HepG2 (cell line): Measurements from ENCODE around the gene ING1. TPM values are rescaled to one million over a fixed set of nuclear protein-coding genes. Genes with fewer than 3 reads are reported as not detected.
A peak's percentile ranks its signal among the peaks of the same experiment; 100 is the strongest.

ENCODE experiments used
- AGO2 ChIP-seq: fragments of 200-400 bp; formaldehyde crosslinking; optimal IDR thresholded peaks from 2 replicates; pipeline ENCODE3; 2017; ENCODE audit warnings: mild to moderate bottlenecking, low read depth, low read length, moderate library complexity
- CREM ChIP-seq, 2 experiments: sonication (generic) in 1 of 2; formaldehyde crosslinking in 1 of 2; IDR thresholded peaks; 2 replicates each; pipeline versions ENCODE4 v1.4.0 to v1.6.1; 2016 to 2020; ENCODE audit warnings: antibody characterized with exemption in 1 of 2, mild to moderate bottlenecking in 1 of 2, missing genetic modification reagents in 1 of 2
- FOXA3 ChIP-seq: IDR thresholded peaks from 2 replicates; pipeline ENCODE4 v1.6.1; 2016; ENCODE audit warnings: missing genetic modification reagents, missing compliant biosample characterization
- NFIC ChIP-seq: IDR thresholded peaks from 2 replicates; pipeline ENCODE4 v1.6.1; 2012; ENCODE audit warnings: mild to moderate bottlenecking, low read length, inconsistent platforms
- NPAS2 ChIP-seq: sonication (generic); formaldehyde crosslinking; IDR thresholded peaks from 2 replicates; pipeline ENCODE4 v1.8.0; 2022; ENCODE audit warnings: mild to moderate bottlenecking, missing genetic modification reagents, borderline replicate concordance
- PAF1 ChIP-seq: IDR thresholded peaks from 2 replicates; pipeline ENCODE4 v1.6.1; 2016; ENCODE audit warnings: missing genetic modification reagents, missing compliant biosample characterization
- PCBP1 ChIP-seq: fragments of 200-400 bp; formaldehyde crosslinking; IDR thresholded peaks from 2 replicates; pipeline ENCODE4 v1.6.1; 2017; ENCODE audit warnings: mild to moderate bottlenecking, low read depth, low read length, borderline replicate concordance
- PCBP2 ChIP-seq: fragments of 200-400 bp; formaldehyde crosslinking; optimal IDR thresholded peaks from 2 replicates; pipeline ENCODE3; 2018; ENCODE audit warnings: low read length, low read depth; ENCODE audit not compliant: poor library complexity, severe bottlenecking
- REPIN1 ChIP-seq: sonication (generic); formaldehyde crosslinking; IDR thresholded peaks from 2 replicates; pipeline ENCODE4 v1.8.0; 2022; ENCODE audit warnings: missing genetic modification reagents, low read depth, mild to moderate bottlenecking, borderline replicate concordance
- SYNCRIP ChIP-seq: fragments of 200-400 bp; formaldehyde crosslinking; IDR thresholded peaks from 2 replicates; pipeline ENCODE4 v1.6.1; 2018; ENCODE audit warnings: mild to moderate bottlenecking, low read depth, low read length; ENCODE audit not compliant: insufficient read depth
- ZBTB8A ChIP-seq: sonication (generic); formaldehyde crosslinking; IDR thresholded peaks from 2 replicates; pipeline ENCODE4 v1.4.0; 2020; ENCODE audit warnings: mild to moderate bottlenecking, low read depth, missing genetic modification reagents, borderline replicate concordance
- ZKSCAN1 ChIP-seq: fragments of 150-350 bp; IDR thresholded peaks from 2 replicates; pipeline ENCODE4 v1.6.1; 2014; ENCODE audit warnings: low read length
- ZKSCAN8 ChIP-seq: IDR thresholded peaks from 2 replicates; pipeline ENCODE4 v1.6.1; 2016; ENCODE audit warnings: borderline replicate concordance, missing genetic modification reagents, missing compliant biosample characterization
- ZNF138 ChIP-seq: sonication (generic); formaldehyde crosslinking; IDR thresholded peaks from 2 replicates; pipeline ENCODE4 v1.5.0; 2020; ENCODE audit warnings: mild to moderate bottlenecking, low read depth, missing genetic modification reagents
- ZNF264 ChIP-seq: sonication (generic); formaldehyde crosslinking; IDR thresholded peaks from 2 replicates; pipeline ENCODE4 v1.4.0; 2020; ENCODE audit warnings: missing genetic modification reagents
- ZNF547 ChIP-seq: sonication (generic); formaldehyde crosslinking; IDR thresholded peaks from 2 replicates; pipeline ENCODE4 v1.5.1; 2020; ENCODE audit warnings: mild to moderate bottlenecking, missing genetic modification reagents
- ZNF75D ChIP-seq: sonication (generic); formaldehyde crosslinking; IDR thresholded peaks from 2 replicates; pipeline ENCODE4 v1.8.1; 2023; ENCODE audit warnings: missing genetic modification reagents, mild to moderate bottlenecking, borderline replicate concordance
- ZNF781 ChIP-seq: sonication (generic); formaldehyde crosslinking; IDR thresholded peaks from 2 replicates; pipeline ENCODE4 v1.5.1; 2020; ENCODE audit warnings: borderline replicate concordance, mild to moderate bottlenecking, missing genetic modification reagents; ENCODE audit errors: not compliant biosample characterization
- polyA plus RNA-seq, 8 experiments: library from polyadenylated mRNA; depleted of rRNA in 3 of 8; stranded (reverse) in 7 of 8; unstranded in 1 of 8; fragments of >200 nt; fragmentation: Illumina TruSeq in 4 of 8; extraction: Trizol in 4 of 8; gene quantifications; 2 replicates each; pipeline versions ENCODE4 v1.2.1 to v1.2.3, GENCODE V29; 2011 to 2016; ENCODE audit warnings: low read depth in 4 of 8, missing spikeins in 1 of 8, mixed read lengths in 1 of 8; ENCODE audit not compliant: insufficient read depth in 1 of 8
- total RNA-seq, 5 experiments: library from RNA; depleted of rRNA; stranded (reverse); fragments of >200 nt; fragmentation: Illumina TruSeq; extraction: Trizol; gene quantifications; 2 replicates each; pipeline ENCODE4 v1.2.3, GENCODE V29; 2016; ENCODE audit warnings: low read depth in 1 of 5
- TF ChIP-seq, protein P1 (sequence below): sonication (generic); formaldehyde crosslinking; IDR thresholded peaks from 2 replicates; pipeline ENCODE4 v1.4.0; 2020; ENCODE audit warnings: missing genetic modification reagents, borderline replicate concordance
- TF ChIP-seq, protein P2 (sequence below): sonication (generic); formaldehyde crosslinking; IDR thresholded peaks from 2 replicates; pipeline ENCODE4 v1.5.1; 2020; ENCODE audit warnings: missing genetic modification reagents, mild to moderate bottlenecking, borderline replicate concordance
- TF ChIP-seq, protein P3 (sequence below): sonication (generic); formaldehyde crosslinking; IDR thresholded peaks from 2 replicates; pipeline ENCODE4 v1.8.1; 2022; ENCODE audit warnings: mild to moderate bottlenecking, missing genetic modification reagents
- TF ChIP-seq, protein P4 (sequence below): IDR thresholded peaks from 2 replicates; pipeline ENCODE4 v1.6.1; 2018; ENCODE audit warnings: missing genetic modification reagents
- TF ChIP-seq, protein P5 (sequence below): sonication (generic); formaldehyde crosslinking; IDR thresholded peaks from 2 replicates; pipeline ENCODE4 v1.5.0; 2020; ENCODE audit warnings: mild to moderate bottlenecking, missing genetic modification reagents

ING1 gene
- total and polyA plus RNA-seq, 2 of the 13 experiments (the other 11 are each of a cell fraction or from before 2014, with no cell fraction given) = 8.1 to 16.1 TPM

DNA sequence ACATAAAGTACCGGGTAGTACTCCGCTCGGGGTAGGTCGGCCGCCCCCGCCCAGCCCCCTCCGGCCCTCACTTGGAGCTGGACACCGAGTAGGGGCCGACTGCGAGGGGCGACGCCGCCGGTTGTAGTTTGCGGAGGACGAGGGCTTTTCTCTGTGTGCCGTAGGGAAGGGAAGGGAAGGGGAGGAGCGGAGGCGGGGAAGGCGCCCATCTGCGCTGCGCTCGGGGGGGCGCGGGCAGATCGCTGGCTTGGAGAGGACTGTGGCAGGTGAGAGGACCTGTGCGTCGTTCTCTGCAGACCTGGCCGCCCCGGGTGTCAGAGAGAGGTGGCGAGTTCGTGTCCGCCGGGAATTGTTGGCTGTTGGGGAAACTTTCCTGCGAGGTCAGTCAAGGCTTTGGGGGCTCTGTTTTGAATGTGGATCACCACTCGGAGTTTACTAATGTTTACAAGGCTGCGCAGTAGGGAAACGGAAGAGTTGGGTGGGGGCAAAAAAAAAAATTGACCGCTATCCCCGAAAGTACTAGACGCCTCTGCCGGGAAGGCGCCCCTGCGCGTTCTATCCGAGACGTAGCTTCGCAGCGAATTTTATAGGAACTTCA lies 1.4 kb downstream of the ING1 start (continued):
- no peak for TF ChIP-seq ZBTB8A (CRISPR knock-in tag)
- TF ChIP-seq ZNF781 = peak; percentile 28
- no peak for TF ChIP-seq PCBP2
- TF ChIP-seq ZNF75D (CRISPR knock-in tag) = no peak
- TF ChIP-seq CREM (IDR thresholded peaks at IDR 0.05) = no peak
- no peak for TF ChIP-seq CREM (CRISPR knock-in tag; IDR thresholded peaks at IDR 0.05)
- no peak; the same call in 1 of the 2 replicates for TF ChIP-seq ZKSCAN8 (CRISPR knock-in tag)
- TF ChIP-seq FOXA3 = 0 out of 2 replicates have a peak, but pooled peaks have one; percentile 7
- no peak for TF ChIP-seq NFIC
- peak; percentile 22; the same call in 1 of the 2 replicates for TF ChIP-seq ZNF264 (CRISPR knock-in tag)
- peak; percentile 73; the same call in 1 of the 2 replicates for TF ChIP-seq PCBP1
- TF ChIP-seq AGO2 = peak; percentile 90
- TF ChIP-seq ZKSCAN1 = no peak
- TF ChIP-seq ZNF138 (CRISPR knock-in tag) = 0 out of 2 replicates have a peak, but pooled peaks have one; percentile 36
- TF ChIP-seq ZNF547 (CRISPR knock-in tag) = no peak; the same call in 1 of the 2 replicates
- peak; percentile 8; the same call in 1 of the 2 replicates for TF ChIP-seq REPIN1 (CRISPR knock-in tag)
- TF ChIP-seq, protein P1, sequence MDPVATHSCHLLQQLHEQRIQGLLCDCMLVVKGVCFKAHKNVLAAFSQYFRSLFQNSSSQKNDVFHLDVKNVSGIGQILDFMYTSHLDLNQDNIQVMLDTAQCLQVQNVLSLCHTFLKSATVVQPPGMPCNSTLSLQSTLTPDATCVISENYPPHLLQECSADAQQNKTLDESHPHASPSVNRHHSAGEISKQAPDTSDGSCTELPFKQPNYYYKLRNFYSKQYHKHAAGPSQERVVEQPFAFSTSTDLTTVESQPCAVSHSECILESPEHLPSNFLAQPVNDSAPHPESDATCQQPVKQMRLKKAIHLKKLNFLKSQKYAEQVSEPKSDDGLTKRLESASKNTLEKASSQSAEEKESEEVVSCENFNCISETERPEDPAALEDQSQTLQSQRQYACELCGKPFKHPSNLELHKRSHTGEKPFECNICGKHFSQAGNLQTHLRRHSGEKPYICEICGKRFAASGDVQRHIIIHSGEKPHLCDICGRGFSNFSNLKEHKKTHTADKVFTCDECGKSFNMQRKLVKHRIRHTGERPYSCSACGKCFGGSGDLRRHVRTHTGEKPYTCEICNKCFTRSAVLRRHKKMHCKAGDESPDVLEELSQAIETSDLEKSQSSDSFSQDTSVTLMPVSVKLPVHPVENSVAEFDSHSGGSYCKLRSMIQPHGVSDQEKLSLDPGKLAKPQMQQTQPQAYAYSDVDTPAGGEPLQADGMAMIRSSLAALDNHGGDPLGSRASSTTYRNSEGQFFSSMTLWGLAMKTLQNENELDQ (CRISPR knock-in tag) = no peak
- TF ChIP-seq, protein P2, sequence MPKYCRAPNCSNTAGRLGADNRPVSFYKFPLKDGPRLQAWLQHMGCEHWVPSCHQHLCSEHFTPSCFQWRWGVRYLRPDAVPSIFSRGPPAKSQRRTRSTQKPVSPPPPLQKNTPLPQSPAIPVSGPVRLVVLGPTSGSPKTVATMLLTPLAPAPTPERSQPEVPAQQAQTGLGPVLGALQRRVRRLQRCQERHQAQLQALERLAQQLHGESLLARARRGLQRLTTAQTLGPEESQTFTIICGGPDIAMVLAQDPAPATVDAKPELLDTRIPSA = no peak; the same call in 1 of the 2 replicates
- TF ChIP-seq PAF1 = no peak
- TF ChIP-seq NPAS2 = no peak
- TF ChIP-seq SYNCRIP = no peak
- TF ChIP-seq, protein P3, sequence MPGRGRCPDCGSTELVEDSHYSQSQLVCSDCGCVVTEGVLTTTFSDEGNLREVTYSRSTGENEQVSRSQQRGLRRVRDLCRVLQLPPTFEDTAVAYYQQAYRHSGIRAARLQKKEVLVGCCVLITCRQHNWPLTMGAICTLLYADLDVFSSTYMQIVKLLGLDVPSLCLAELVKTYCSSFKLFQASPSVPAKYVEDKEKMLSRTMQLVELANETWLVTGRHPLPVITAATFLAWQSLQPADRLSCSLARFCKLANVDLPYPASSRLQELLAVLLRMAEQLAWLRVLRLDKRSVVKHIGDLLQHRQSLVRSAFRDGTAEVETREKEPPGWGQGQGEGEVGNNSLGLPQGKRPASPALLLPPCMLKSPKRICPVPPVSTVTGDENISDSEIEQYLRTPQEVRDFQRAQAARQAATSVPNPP (CRISPR knock-in tag) = no peak
- TF ChIP-seq, protein P4, sequence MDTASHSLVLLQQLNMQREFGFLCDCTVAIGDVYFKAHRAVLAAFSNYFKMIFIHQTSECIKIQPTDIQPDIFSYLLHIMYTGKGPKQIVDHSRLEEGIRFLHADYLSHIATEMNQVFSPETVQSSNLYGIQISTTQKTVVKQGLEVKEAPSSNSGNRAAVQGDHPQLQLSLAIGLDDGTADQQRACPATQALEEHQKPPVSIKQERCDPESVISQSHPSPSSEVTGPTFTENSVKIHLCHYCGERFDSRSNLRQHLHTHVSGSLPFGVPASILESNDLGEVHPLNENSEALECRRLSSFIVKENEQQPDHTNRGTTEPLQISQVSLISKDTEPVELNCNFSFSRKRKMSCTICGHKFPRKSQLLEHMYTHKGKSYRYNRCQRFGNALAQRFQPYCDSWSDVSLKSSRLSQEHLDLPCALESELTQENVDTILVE = no peak; the same call in 1 of the 2 replicates
- TF ChIP-seq, protein P5, sequence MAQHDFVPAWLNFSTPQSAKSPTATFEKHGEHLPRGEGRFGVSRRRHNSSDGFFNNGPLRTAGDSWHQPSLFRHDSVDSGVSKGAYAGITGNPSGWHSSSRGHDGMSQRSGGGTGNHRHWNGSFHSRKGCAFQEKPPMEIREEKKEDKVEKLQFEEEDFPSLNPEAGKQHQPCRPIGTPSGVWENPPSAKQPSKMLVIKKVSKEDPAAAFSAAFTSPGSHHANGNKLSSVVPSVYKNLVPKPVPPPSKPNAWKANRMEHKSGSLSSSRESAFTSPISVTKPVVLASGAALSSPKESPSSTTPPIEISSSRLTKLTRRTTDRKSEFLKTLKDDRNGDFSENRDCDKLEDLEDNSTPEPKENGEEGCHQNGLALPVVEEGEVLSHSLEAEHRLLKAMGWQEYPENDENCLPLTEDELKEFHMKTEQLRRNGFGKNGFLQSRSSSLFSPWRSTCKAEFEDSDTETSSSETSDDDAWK (CRISPR knock-in tag) = no peak
